HFFc6 (cell line): ENCODE results near the gene EXOC3L1. TPM values are rescaled to one million over a fixed set of nuclear protein-coding genes. Genes with fewer than 3 reads are reported as not detected.

Source experiments
- DNase-seq: peaks from one replicate; pipeline ENCODE4 v3.0.0-alpha.2; 2018
- H3K27ac Mint-ChIP-seq: 2 replicates; pipeline ENCODE4 v1.8.0; 2020; ENCODE audit warnings: mild to moderate bottlenecking, mixed read lengths
- H3K27me3 Mint-ChIP-seq: 2 replicates; pipeline ENCODE4 v1.8.0; 2021; ENCODE audit warnings: mild to moderate bottlenecking, moderate library complexity, mixed read lengths; ENCODE audit not compliant: insufficient read depth
- H3K36me3 Mint-ChIP-seq: 2 replicates; pipeline ENCODE4 v1.8.0; 2021; ENCODE audit warnings: low read depth, mixed read lengths
- H3K4me1 Mint-ChIP-seq: 2 replicates; pipeline ENCODE4 v1.8.0; 2020; ENCODE audit warnings: low read depth, mixed read lengths
- H3K4me3 Mint-ChIP-seq: 2 replicates; pipeline ENCODE4 v1.8.0; 2020; ENCODE audit warnings: mild to moderate bottlenecking, moderate library complexity, mixed read lengths
- H3K9me3 Mint-ChIP-seq: 2 replicates; pipeline ENCODE4 v1.8.0; 2020; ENCODE audit warnings: mild to moderate bottlenecking, mixed read lengths
- total RNA-seq, 6 experiments: library from RNA; stranded (reverse); fragmentation: NEBNext Ultra II Directional; extraction: Animal tissue kit (Norgen Biotek cat#: 25700); gene quantifications; 2 replicates in 1 of 6; 3 replicates in 5 of 6; pipeline ENCODE4 v1.2.3, GENCODE V29; 2021
- TF ChIP-seq, protein P1 (sequence below): fragments of 200-600 bp; sonication (generic); IDR thresholded peaks from 2 replicates; pipeline ENCODE4 v1.5.0; 2021; ENCODE audit warnings: antibody characterized with exemption, mild to moderate bottlenecking

Gene EXOC3L1
- total RNA-seq, 6 experiments from 2014 or later = 0.18 TPM; not detected in 5

DNA sequence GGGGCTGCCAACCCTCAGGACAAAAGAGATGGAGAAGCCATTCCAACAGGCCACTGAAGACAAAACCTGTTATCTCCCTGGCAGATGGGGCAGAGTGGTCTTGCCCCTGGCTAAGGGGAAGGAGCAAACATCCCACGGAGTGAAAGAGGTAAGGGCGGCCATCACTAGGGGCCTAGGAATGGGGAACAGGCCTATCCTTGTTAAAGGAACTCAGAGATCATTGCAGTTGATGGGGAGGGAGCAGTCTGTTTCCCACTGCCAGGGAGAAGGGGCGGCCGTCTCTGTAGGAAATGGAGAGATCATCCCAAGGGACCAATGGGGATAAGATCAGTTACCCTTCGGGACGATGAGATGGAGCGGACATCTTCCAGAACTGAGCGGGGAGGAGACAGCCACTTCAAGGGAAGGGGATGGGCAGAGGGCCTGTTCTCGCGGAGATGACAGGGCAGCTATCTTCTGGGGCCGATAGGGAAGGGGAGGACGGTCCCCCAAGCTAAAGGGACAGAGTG, 36.4 kb upstream of the EXOC3L1 start:
- Mint-ChIP-seq H3K27ac (peak overlapping the region; percentile 95), H3K27me3 (peaks cover 8% of the 10 kb centered on the region), H3K9me3 (no peaks in the 10 kb centered on the region), H3K4me1 (peaks cover 34% of the 10 kb centered on the region), H3K4me3 (peak overlapping the region; percentile 98), H3K36me3 (peaks cover 17% of the 10 kb centered on the region)
- TF ChIP-seq, protein P1, sequence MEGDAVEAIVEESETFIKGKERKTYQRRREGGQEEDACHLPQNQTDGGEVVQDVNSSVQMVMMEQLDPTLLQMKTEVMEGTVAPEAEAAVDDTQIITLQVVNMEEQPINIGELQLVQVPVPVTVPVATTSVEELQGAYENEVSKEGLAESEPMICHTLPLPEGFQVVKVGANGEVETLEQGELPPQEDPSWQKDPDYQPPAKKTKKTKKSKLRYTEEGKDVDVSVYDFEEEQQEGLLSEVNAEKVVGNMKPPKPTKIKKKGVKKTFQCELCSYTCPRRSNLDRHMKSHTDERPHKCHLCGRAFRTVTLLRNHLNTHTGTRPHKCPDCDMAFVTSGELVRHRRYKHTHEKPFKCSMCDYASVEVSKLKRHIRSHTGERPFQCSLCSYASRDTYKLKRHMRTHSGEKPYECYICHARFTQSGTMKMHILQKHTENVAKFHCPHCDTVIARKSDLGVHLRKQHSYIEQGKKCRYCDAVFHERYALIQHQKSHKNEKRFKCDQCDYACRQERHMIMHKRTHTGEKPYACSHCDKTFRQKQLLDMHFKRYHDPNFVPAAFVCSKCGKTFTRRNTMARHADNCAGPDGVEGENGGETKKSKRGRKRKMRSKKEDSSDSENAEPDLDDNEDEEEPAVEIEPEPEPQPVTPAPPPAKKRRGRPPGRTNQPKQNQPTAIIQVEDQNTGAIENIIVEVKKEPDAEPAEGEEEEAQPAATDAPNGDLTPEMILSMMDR = no peak
- DNase-seq = no peak

DNA sequence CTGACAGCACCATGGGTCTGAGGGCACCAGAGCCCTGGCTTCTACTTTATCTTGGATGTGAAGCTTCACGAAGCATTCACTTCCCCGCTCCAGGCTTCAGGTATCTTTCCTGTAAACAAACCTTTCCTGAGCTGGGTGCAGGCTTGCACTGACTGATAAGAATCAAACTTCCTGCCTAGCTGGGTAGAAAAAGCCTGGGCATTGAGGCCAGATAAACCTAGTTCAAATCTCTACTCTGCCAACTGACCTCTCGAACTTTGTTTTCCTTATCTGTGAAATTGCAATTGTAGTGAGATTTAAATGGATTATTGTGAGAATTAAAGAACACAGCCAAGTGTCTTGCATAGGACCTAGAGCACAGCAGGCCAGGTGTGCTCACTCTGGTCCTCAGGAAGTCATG, 34.1 kb upstream of the EXOC3L1 start:
- DNase-seq = no peak
- Mint-ChIP-seq H3K4me3 (no peak overlapping the region), H3K36me3 (peaks cover 27% of the 10 kb centered on the region), H3K27ac (no peak overlapping the region), H3K27me3 (peaks cover 8% of the 10 kb centered on the region), H3K9me3 (no peaks in the 10 kb centered on the region), H3K4me1 (peaks cover 34% of the 10 kb centered on the region)
- TF ChIP-seq, protein P1 = no peak

DNA sequence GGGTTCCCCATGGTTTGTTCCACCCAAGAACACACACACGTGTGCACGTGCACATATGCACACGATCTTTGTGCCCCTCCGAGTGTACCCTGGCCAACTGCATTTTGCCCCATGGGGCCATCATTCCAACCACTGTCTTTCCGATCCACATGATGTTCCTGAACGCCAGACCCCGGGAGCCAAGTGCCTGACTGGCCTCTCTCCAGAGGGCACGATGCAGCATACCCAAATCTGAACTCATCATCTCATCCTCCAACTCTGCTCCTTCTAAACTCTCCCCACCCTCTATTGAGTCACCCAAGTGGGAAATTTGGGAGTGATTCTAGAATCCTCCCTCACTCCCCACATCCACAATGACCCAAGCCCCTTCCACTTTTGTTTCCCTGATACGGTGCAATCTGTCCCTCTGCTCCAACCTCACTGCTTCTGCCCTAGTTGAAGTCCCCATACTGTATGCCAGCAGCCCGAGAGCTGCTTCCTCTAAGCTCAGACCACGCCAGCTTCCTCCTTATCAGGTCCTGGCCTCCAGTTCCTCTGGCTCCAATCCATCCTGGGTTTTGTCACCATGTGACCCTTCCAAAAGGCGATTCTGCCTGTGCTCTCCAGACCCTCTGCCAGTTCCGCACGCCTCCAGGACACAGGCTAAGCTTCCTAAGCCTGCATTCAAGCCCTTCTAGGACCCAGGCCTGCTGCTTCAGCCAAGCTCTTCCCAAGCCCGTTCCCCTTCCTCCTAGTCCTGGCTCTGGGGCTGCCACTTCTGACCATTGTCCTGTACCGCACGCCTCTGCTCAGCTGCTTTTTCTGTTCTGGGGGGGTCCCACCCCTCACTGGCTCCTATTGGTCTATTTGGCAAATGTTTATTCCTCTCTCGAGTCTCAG, 26.9 kb upstream of the EXOC3L1 start:
- Mint-ChIP-seq H3K4me3 (no peak overlapping the region), H3K36me3 (peaks cover 20% of the 10 kb centered on the region), H3K4me1 (peaks cover 32% of the 10 kb centered on the region), H3K9me3 (no peaks in the 10 kb centered on the region), H3K27me3 (peaks cover 5% of the 10 kb centered on the region; the same call in 1 of the 2 replicates), H3K27ac (peak overlapping the region; percentile 20; the same call in 1 of the 2 replicates)
- DNase-seq = no peak
- TF ChIP-seq, protein P1 = no peak

DNA sequence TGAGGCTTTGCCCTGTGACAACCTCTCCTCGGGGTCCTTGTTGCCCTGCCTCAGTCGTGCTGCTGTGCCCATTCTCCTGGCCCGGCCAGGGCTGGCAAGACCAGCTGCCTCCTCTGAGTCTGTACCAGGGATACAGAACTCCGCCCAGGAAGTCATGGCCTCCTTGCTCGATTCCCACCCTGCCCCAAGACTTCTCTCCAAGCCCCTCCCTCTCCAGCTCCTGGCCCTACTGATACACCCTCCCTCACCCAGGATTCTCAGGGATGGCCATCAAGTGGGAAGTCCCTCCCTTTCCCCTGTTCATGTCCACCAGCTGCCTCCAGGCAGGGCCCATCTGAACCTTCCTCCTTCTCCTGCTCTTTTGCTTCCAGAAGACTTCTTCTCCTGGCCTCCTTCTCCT, 25.8 kb upstream of the EXOC3L1 start:
- TF ChIP-seq, protein P1 = no peak
- DNase-seq = no peak
- Mint-ChIP-seq H3K36me3 (peaks cover 16% of the 10 kb centered on the region), H3K27ac (no peak overlapping the region), H3K4me3 (no peak overlapping the region), H3K9me3 (no peaks in the 10 kb centered on the region), H3K27me3 (peaks cover 5% of the 10 kb centered on the region; the same call in 1 of the 2 replicates), H3K4me1 (peaks cover 32% of the 10 kb centered on the region)

DNA sequence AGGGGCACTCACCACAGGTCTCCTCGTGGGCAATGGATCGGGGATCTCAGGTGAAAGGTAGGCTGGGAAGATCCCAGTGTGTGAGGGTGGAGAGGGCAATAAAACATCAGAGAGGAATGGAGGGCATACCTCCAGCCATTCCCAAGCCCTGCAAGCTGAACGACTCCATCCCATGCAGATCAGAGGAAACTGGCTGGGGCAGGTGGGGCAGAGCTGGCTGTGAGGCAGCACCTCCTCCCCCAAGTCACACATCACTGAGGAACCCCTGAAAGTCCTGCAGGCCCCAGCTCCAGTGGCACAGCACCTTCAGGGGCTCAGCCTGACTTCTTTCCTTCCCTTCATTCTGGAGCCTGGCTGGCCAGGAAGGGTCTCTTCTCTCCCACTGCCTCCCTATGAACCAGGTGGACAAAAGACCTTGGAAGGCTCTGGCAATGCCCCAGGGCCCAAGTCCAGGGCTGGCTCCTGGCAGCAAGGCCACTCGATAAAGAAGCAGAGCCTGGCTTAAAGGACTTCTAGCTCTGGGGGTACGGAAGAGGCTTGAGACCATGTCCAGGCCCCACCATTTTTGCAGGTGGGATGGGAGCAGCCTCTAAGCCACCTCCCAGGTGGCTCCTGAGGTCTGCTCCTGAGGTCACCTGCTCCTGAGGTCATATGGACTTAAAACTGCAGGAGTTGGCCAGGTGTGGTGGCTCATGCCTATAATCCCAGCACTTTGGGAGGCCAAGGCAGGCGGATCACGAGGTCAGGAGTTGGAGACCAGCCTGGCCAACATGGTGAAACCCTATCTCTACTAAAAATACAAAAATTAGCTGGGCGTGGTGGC, 23.5 kb upstream of the EXOC3L1 start:
- Mint-ChIP-seq H3K27me3 (peaks cover 7% of the 10 kb centered on the region; the same call in 1 of the 2 replicates), H3K4me1 (peaks cover 32% of the 10 kb centered on the region), H3K4me3 (no peak overlapping the region), H3K9me3 (no peaks in the 10 kb centered on the region), H3K27ac (no peak overlapping the region), H3K36me3 (peaks cover 11% of the 10 kb centered on the region)
- TF ChIP-seq, protein P1 = no peak
- no peak for DNase-seq
